Smooth muscle cell of trachea (primary cell): Measurements from ENCODE around the gene CLASP2. TPM values are rescaled to one million over a fixed set of nuclear protein-coding genes. Genes with fewer than 3 reads are reported as not detected.

Source experiments
- total RNA-seq: library from RNA; depleted of rRNA; stranded (reverse); fragments of >200 nt; gene quantifications from 2 replicates; pipeline ENCODE4 v1.2.1, GENCODE V29; 2014

CLASP2 gene
- 50.1 and 68.7 TPM in 2 replicates for total RNA-seq

DNA sequence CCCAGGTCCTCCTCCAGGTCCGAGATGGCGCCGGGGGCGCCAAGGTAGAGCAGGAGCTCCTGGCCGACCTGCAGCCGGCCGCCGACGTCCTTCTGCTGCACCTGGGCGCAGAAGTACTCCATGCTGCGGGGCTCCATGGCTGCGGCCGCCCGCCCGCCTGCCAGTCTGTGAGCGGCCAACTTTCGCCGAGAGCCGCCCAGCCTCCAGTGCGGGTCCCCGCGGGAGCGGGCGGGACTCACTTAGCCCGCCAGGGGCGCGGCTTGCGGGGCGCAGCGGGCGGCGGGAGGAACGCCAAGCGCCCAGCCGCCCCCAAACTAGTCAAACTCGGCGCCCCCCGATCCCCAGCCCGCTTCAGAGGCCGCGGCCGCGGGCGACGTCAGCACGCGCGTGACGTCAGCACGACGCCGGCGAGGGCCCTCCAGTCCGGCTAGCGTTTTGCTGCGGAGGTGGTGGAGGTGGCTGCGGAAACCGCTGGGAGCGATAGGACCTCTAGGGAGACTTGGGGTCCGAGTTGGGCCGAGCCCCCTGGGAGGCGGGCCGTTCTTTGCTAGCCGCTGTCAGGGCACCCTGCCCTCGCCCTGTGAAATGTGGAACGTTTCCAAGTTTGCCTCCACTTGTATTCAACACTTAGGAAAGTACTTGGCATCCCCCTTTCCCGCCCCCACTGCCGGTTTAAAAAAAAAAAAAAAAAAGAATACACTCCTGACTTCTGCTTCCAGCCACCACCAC, at the start of gene CLASP2:
Gene CLASP2, minus strand, starts transcription at position 389 of the 729 bp plus-strand sequence. Its CDS starts 252 bp downstream, at position 137.

Other genes starting within 250 kb of the CLASP2 start
- gene PDCD6IP, start 80.4 kb upstream of the CLASP2 start, total RNA-seq, result 171 and 210 TPM in 2 replicates